ENCODE measurements around the gene SEC16A.

SEC16A gene

DNA sequence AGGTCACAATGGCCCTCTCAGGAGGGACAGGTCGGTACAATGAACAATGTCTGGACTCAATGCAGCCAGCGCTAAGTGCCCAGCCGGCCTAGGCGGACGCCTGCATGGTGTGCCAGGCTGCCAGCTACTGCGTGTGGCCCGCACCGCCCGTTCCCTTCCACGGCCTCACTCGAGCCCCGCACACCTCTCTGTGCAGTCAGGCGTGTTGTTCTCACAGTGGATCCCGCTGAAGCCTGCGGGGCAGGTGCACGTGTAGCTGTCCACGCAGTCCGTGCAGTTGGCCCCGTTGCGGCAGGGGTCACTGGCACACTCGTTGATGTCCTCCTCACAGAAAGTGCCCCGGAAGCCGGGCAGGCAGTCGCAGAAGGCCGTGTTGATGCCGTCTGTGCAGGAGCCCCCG, 26.7 kb upstream of the SEC16A start:
- no peak for DNase-seq (ENCODE audit: low spot score)

DNA sequence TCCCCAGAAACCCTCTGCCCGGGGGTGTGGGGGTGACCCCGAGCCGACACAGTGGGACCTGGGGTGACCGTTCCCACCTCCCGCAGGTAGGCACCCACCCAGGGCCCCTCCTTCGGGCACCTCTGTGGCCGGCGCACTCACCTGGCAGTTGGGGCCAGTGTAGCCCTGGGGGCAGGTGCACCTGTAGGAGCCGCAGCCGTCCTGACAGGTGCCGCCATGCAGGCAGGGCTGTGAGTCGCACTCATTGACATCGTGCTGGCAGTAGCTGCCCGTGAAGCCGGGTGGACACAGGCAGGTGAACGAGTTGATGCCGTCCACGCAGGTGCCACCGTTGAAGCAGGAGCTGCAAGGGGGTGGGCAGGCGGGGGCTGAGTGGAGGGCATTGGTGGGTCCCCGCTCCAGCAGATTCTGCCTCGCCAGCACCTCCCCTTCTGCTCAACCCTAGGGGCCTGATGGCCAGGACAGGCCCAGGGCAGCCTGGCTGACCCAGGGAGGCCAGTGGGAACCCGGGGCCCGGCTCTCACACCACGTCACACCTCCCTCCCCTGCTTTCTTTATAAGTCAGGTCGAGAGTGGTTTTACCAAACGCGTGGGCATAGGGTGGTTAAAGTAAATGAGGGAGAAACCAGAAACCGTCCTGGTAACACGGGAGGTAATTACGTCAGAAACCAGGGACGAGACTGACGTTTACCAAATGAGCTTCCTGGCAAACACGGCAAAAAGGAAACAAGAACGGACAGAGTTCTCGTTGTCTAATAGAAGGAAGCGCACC, 26.1 kb upstream of the SEC16A start:
- DNase-seq (ENCODE audit: low spot score), result no peak

More for the DNA sequence above, 26.7 kb upstream of the SEC16A start:
- TF ChIP-seq, protein P1, sequence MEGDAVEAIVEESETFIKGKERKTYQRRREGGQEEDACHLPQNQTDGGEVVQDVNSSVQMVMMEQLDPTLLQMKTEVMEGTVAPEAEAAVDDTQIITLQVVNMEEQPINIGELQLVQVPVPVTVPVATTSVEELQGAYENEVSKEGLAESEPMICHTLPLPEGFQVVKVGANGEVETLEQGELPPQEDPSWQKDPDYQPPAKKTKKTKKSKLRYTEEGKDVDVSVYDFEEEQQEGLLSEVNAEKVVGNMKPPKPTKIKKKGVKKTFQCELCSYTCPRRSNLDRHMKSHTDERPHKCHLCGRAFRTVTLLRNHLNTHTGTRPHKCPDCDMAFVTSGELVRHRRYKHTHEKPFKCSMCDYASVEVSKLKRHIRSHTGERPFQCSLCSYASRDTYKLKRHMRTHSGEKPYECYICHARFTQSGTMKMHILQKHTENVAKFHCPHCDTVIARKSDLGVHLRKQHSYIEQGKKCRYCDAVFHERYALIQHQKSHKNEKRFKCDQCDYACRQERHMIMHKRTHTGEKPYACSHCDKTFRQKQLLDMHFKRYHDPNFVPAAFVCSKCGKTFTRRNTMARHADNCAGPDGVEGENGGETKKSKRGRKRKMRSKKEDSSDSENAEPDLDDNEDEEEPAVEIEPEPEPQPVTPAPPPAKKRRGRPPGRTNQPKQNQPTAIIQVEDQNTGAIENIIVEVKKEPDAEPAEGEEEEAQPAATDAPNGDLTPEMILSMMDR (IDR thresholded peaks at IDR 0.05; ENCODE audit: extremely low read depth, missing control alignments), result no peak

DNA sequence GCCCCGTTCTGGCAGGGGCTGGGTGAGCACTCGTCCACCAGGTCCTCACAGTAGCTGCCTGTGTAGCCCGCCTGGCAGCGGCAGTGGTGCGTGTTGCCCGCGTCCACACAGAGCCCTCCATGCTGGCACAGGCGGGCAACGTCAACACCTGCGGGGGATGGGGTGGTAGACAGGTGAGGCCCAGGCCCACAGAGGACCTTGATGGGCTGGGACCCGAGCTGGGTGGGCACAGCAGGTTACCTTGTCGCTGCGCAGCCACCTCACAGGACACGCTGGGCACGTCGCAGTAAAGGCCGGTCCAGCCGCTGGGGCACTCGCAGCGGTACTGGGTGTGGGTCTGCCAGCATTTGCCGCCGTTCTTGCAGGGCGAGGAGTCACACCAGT, 25.1 kb upstream of the SEC16A start:
- no peak for DNase-seq (ENCODE audit: low spot score)
- TF ChIP-seq, protein P1 (IDR thresholded peaks at IDR 0.05; ENCODE audit: extremely low read depth, missing control alignments), result no peak

More for the DNA sequence above, 26.1 kb upstream of the SEC16A start:
- TF ChIP-seq, protein P1 (IDR thresholded peaks at IDR 0.05; ENCODE audit: extremely low read depth, missing control alignments), result no peak

DNA sequence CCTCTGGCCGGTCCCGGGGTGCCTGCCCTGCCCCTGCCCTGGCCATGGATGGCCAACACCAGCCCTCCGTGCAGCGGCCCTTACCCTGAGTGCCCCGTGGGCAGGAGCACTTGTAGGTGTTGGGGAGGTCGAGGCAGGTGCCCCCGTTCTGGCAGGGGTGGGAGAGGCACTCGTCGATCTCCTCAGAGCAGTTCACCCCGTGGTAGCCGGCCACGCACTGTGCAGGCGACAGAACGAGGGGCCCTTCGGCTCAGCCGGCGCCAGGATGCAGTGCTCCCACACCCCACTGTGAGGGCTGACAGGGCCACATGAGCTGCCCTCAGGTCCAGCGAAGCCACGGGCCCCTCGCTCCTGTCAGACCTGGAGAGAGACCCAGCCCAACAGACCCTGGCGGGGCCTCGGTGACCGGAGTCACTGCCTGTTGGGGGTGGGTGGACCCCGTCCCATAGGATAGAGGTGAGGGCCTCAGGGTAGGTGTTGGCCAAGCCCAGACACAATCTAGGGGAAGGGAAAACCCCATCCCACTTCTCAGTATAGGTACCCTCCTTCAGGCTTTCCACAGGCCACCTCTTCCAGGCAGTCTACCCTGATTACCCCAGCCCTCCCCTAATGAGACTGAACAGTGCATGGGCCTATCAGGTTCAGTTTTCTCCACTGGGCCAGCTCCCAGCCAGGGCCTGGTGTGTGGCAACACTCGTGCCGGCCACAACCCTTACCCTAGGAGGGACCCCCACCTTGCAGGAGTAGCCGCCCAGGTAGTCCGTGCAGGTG, 24.6 kb upstream of the SEC16A start:
- TF ChIP-seq, protein P1 (IDR thresholded peaks at IDR 0.05; ENCODE audit: extremely low read depth, missing control alignments), result no peak
- no peak for DNase-seq (ENCODE audit: low spot score)

DNA sequence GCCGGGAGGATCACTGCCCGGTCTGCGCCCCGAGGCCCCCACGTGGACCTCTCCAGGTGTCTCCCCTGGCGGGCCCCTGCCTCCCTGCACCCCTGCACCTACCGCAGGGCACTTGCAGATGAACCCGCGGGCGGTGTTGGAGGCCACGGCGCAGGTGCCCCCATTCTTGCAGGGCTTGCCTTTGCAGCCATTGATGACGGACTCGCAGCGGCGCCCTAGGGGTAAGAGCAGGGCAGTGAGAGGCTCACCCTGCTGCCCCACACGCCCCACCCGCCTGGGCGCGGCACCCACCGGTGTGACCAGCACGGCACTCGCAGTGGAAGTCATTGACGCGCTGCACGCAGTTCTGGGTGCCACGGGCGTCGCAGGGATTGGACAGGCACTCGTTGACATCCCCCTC, 23.6 kb upstream of the SEC16A start:
- TF ChIP-seq, protein P1 (IDR thresholded peaks at IDR 0.05; ENCODE audit: extremely low read depth, missing control alignments), result no peak
- DNase-seq (ENCODE audit: low spot score), result no peak

DNA sequence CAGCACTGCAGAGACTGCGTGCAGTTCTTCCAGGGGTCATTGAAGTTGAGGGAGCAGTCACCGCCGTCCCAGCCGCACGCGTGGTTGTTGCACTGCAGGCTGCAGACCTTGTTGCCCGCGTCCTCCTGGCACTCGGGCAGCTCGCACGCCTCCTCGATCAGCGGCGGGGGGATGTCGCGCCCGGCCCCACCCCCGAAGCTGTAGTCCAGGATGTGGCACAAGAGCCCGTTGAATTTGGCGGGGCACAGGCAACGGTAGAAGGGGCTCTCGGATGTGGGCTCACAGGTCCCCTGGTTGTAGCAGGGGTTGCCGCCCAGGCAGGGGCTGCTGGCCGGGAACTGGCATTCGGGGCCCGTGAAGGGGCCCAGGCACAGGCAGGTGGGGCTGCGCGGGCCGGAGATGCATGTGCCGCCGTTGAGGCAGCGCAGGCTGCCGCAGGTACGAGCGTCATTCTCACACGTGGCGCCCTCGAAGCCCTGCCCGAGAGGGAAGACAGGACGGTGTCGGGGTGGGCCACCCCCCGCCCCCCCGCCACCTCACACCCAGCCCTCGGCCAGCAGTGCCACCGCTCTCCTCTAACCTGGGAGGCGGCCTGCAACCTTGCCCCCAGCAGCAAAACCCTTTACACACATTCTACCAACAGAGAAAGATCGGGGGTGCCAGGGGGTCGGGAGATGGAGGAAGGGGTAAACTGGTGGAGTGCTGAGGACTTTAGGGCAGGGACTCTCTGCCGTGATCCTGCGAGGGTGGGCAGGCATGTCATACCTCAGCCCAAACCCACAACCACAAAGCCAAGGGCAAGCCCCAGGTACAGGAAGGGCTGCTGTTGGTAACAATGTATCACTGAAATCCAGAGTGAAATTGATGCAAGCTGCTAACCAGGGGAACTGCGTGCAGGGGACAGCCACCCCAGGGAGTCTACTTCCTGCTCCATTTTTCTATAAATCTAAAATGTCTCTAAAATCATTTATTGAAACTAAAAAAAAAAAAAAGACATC, 22.9 kb upstream of the SEC16A start:
- TF ChIP-seq, protein P1 (IDR thresholded peaks at IDR 0.05; ENCODE audit: extremely low read depth, missing control alignments), result no peak
- DNase-seq (ENCODE audit: low spot score), result no peak

Data from GM20000 (cell line).